Chondrocyte (in vitro differentiated cells): ENCODE measurements around the gene FGF10. TPM values are rescaled to one million over a fixed set of nuclear protein-coding genes. Genes with fewer than 3 reads are reported as not detected.

ENCODE experiments used
- DNase-seq: peaks from one replicate; pipeline ENCODE4 v3.0.0; 2021; ENCODE audit warnings: mixed read lengths, low spot score
- H3K27ac Mint-ChIP-seq: one replicate; pipeline ENCODE4 v1.8.0; 2021; ENCODE audit warnings: mild to moderate bottlenecking, moderate library complexity, mixed read lengths; ENCODE audit not compliant: unreplicated experiment
- H3K27me3 Mint-ChIP-seq: 2 replicates; pipeline ENCODE4 v1.8.0; 2021; ENCODE audit warnings: low read depth, mixed read lengths
- H3K36me3 Mint-ChIP-seq: 2 replicates; pipeline ENCODE4 v1.8.0; 2021; ENCODE audit warnings: low read depth, mixed read lengths
- H3K4me1 Mint-ChIP-seq: 2 replicates; pipeline ENCODE4 v1.8.0; 2021; ENCODE audit warnings: low read depth, mild to moderate bottlenecking, mixed read lengths
- H3K4me3 Mint-ChIP-seq: one replicate; pipeline ENCODE4 v1.8.0; 2021; ENCODE audit warnings: mild to moderate bottlenecking, moderate library complexity, mixed read lengths; ENCODE audit not compliant: unreplicated experiment
- H3K9me3 Mint-ChIP-seq: 2 replicates; pipeline ENCODE4 v1.8.0; 2021; ENCODE audit warnings: low read depth, mixed read lengths
- total RNA-seq: library from RNA; stranded (reverse); gene quantifications from 3 replicates; pipeline ENCODE4 v1.2.1, GENCODE V29; 2021
- TF ChIP-seq, protein P1 (sequence below): fragments of 200-600 bp; sonication (generic); IDR thresholded peaks from 2 replicates; pipeline ENCODE4 v1.5.0; 2021; ENCODE audit warnings: antibody characterized with exemption, mild to moderate bottlenecking, moderate library complexity

The FGF10 gene
- total RNA-seq, 1 donor from 2014 or later = not detected

DNA sequence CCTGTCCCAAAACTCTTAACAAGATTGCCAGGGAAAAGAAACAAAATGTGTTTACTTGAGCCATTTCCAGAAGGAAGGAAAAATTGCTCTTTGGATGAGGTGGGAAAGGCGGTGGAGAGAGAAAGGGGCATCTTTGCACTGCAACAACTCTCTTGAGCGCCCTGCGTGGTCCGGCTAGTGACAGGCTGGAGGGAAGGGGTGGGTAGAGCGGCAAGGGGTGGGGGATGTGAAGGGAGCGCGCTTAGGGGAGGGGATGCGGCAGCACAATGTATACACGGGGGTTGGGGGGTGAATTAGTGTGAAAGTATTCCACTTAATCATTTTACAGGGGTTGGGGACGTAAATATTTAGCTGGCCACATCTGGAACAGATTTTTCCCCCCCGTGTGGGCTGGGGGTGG is 1.3 kb downstream of the FGF10 start:
- Mint-ChIP-seq H3K4me1 (peaks cover 22% of the 10 kb centered on the region), H3K36me3 (no peaks in the 10 kb centered on the region), H3K27me3 (peaks cover 63% of the 10 kb centered on the region), H3K9me3 (no peaks in the 10 kb centered on the region), H3K27ac (no peak overlapping the region), H3K4me3 (no peak overlapping the region)
- TF ChIP-seq, protein P1, sequence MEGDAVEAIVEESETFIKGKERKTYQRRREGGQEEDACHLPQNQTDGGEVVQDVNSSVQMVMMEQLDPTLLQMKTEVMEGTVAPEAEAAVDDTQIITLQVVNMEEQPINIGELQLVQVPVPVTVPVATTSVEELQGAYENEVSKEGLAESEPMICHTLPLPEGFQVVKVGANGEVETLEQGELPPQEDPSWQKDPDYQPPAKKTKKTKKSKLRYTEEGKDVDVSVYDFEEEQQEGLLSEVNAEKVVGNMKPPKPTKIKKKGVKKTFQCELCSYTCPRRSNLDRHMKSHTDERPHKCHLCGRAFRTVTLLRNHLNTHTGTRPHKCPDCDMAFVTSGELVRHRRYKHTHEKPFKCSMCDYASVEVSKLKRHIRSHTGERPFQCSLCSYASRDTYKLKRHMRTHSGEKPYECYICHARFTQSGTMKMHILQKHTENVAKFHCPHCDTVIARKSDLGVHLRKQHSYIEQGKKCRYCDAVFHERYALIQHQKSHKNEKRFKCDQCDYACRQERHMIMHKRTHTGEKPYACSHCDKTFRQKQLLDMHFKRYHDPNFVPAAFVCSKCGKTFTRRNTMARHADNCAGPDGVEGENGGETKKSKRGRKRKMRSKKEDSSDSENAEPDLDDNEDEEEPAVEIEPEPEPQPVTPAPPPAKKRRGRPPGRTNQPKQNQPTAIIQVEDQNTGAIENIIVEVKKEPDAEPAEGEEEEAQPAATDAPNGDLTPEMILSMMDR = no peak
- no peak for DNase-seq

DNA sequence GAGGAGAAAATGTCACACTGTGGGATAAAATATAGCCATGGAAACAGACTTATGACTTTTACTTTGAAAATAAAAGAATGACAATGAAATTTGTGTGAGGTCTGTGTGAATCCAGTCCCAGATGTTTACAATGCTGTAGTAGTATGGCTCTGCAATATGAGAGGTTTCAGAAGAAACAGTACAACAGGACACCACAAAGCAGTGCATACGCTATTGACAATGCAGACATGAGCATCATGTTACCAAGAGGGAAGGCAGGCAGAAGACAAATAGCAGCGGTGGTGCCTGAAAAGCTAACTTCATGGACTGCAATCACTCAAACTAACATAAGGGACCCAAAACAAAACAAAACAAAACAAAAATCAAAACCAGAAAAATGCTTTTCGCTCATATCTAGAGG is 1.8 kb downstream of the FGF10 start:
- no peaks in the 10 kb centered on the region for H3K9me3 Mint-ChIP-seq
- H3K4me3 Mint-ChIP-seq = no peak overlapping the region
- no peaks in the 10 kb centered on the region for H3K36me3 Mint-ChIP-seq
- peaks cover 63% of the 10 kb centered on the region for H3K27me3 Mint-ChIP-seq
- H3K27ac Mint-ChIP-seq = no peak overlapping the region
- TF ChIP-seq, protein P1 = no peak
- H3K4me1 Mint-ChIP-seq = peaks cover 22% of the 10 kb centered on the region
- no peak for DNase-seq

DNA sequence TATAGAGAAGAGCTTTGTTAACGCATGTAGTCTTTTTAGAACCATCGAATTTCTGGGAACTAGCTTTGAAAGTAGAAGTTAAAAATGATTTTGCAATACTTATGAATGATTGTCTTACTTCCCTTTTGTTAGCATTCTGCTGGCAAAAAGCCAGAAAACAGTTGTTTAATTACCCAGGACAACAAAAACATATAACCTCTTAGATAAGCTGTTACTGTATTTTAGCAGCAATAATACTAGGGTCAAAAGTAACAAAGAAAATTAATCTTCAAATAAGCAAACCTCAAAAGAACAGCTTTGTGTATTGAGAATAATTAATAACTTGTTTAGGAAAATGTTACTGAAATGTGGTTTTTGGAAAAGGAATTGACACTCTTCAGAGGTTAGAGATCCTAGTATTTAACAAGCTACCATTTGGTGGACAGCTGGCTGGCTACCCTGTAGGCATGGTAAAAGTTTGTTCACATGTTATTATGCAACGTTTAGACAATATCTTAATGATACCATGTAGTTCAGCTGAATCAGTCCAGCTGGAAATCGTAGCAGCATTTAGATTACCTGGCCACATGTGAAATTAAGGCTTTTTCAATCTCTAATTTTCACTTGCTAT is 3.8 kb downstream of the FGF10 start:
- TF ChIP-seq, protein P1 = no peak
- Mint-ChIP-seq H3K4me1 (peaks cover 21% of the 10 kb centered on the region), H3K27me3 (peaks cover 48% of the 10 kb centered on the region), H3K9me3 (no peaks in the 10 kb centered on the region), H3K4me3 (no peak overlapping the region), H3K27ac (no peak overlapping the region), H3K36me3 (no peaks in the 10 kb centered on the region)
- DNase-seq = no peak

DNA sequence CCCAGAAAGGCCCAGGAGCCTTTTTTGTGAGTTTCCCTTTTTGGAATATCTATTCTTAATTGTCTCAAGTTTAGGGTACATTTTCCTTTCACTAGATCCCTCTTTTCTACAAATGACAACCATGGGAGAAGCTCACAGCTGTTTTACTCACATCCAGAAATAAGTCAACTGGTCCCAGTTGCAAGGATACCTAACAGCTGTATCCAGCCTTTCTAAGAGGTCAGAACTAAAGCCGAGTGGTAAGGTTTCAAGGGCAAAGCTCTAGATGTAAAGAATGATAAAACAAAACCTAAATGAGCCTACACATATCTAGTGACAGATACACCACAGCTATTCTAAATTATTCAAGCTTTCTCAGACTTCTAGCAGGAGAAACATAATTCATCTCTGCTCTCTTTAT is 4.4 kb downstream of the FGF10 start:
- no peak for DNase-seq
- H3K4me3 Mint-ChIP-seq = no peak overlapping the region
- H3K4me1 Mint-ChIP-seq = peaks cover 16% of the 10 kb centered on the region
- TF ChIP-seq, protein P1 = no peak
- H3K36me3 Mint-ChIP-seq = no peaks in the 10 kb centered on the region
- no peaks in the 10 kb centered on the region for H3K9me3 Mint-ChIP-seq
- no peak overlapping the region for H3K27ac Mint-ChIP-seq
- peaks cover 43% of the 10 kb centered on the region for H3K27me3 Mint-ChIP-seq

DNA sequence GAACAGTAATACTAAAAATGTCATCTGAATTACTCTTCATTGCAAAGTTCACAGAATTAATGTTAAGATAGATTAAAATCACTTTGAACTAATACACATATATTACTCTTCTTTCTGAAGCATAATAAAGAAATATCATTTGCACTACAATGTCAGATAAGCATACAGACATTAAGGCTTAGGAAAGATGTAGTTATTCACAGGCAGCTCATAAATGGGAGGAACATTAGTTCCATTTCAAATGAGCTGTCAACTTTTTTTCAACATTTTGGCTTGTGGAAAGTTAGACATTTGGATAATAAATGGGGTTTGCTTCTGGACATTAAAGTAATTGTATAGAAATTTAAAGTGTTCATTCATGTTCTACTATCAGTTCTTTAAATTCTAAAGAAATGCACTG is 6.3 kb downstream of the FGF10 start:
- Mint-ChIP-seq H3K27ac (no peak overlapping the region), H3K27me3 (peaks cover 34% of the 10 kb centered on the region), H3K4me1 (no peaks in the 10 kb centered on the region), H3K36me3 (no peaks in the 10 kb centered on the region), H3K9me3 (no peaks in the 10 kb centered on the region), H3K4me3 (no peak overlapping the region)
- no peak for DNase-seq
- TF ChIP-seq, protein P1 = no peak
